ENCODE results near the gene TNK2. TPM values are rescaled to one million over a fixed set of nuclear protein-coding genes. Genes with fewer than 3 reads are reported as not detected.
"Not testable (repeated sequence)": the region's sequence is repeated elsewhere in the genome, so short reads cannot be mapped to it uniquely, and the experiment has no call there.

The TNK2 gene
- total RNA-seq, 2 donors from 2014 or later = 25.9 to 49.1 TPM

DNA sequence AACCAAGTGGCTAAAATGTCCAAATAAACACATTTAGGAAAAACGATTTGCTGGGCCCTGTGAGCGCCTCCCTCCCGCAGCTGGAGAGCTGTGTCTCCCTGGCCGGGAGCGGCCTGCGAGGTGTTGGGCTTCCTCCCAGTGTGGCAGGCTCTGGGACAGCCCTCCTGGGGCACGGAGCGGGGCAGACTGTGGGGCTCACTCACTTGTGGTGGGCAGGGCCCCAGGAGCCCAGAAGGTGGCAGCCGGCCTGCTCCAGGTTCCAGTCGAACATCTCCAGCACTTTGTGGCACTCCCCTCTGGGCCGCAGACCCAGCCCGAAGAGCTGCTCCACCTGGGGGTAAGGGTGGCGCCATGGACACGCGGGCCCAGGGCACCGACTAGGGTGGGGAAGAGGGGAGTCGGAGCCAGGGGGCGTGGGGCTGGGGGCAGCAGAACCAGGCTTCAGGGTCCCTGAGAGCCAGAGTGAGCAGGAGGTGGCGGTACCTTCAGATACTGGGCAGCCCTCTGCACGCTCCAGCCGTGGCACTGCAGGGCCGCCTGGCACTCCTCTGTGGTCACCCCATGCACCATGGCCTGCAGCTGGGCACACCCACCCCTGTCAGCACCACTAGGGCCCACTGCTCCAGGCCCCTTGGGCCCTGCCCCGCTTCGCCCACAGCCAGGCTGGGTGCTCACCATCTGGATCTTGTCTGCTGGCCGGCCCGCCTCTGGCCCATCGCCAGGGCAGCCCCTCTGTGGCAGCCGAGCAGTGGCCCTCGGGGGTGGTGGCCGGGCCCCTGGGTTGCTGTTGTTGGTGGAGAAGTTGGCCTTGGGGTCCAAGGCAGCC, 41.5 kb downstream of the TNK2 start:
- H3K4me1 ChIP-seq = no peaks in the 10 kb centered on the region
- no peaks in the 10 kb centered on the region for H3K9me3 ChIP-seq
- H3K36me3 ChIP-seq (replicated peaks in 1 of 2; ENCODE audit: insufficient read depth in 1 of 2, low read depth in 2 of 2) = no peaks in the 10 kb centered on the region
- no peaks in the 10 kb centered on the region for H3K27me3 ChIP-seq
- intact Hi-C loops (cut with DNase I) = loop anchor here (5.0 kb wide), 1 partner anchor 50 kb away; no protein-coding TSS in a partner anchor
- H3K27ac ChIP-seq = no peak overlapping the region
- no peak overlapping the region for H3K4me3 ChIP-seq
- TF ChIP-seq POLR2A (IDR thresholded peaks at IDR 0.05) = no peak
- TF ChIP-seq, protein P1, sequence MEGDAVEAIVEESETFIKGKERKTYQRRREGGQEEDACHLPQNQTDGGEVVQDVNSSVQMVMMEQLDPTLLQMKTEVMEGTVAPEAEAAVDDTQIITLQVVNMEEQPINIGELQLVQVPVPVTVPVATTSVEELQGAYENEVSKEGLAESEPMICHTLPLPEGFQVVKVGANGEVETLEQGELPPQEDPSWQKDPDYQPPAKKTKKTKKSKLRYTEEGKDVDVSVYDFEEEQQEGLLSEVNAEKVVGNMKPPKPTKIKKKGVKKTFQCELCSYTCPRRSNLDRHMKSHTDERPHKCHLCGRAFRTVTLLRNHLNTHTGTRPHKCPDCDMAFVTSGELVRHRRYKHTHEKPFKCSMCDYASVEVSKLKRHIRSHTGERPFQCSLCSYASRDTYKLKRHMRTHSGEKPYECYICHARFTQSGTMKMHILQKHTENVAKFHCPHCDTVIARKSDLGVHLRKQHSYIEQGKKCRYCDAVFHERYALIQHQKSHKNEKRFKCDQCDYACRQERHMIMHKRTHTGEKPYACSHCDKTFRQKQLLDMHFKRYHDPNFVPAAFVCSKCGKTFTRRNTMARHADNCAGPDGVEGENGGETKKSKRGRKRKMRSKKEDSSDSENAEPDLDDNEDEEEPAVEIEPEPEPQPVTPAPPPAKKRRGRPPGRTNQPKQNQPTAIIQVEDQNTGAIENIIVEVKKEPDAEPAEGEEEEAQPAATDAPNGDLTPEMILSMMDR (IDR thresholded peaks at IDR 0.05) = no peak
- 94% methylated on average over 9 to 26 of the region's 30 CpGs for WGBS, 2 donors
- DNase-seq (no peak), ATAC-seq (no peak)

DNA sequence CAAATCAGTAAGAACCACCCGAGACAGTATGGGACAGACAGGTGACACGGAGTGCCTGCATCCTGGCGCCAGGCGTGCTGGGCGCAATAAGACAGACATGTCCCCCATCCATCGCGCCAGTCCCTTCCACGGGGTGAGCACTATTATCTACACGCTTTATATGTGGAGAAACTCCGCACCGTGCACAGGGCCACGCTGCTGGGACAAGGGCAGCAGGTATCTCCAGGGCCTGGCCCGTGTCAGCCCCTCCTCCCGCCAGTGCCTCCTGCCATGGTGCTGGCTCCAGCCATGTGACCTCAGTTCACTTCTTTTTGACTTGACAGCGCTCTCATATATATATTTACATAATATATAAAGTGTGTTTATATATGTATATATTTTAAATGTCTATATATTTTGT, 42.6 kb downstream of the TNK2 start:
- intact Hi-C loops (cut with DNase I) = loop anchor here (5.0 kb wide), 1 partner anchor 52 kb away; no protein-coding TSS in a partner anchor
- DNase-seq (no peak), ATAC-seq (no peak)
- no peaks in the 10 kb centered on the region for H3K36me3 ChIP-seq (replicated peaks in 1 of 2; ENCODE audit: insufficient read depth in 1 of 2, low read depth in 2 of 2)
- TF ChIP-seq, protein P1 (IDR thresholded peaks at IDR 0.05) = no peak
- no peak for TF ChIP-seq POLR2A (IDR thresholded peaks at IDR 0.05)
- no peaks in the 10 kb centered on the region for H3K9me3 ChIP-seq
- H3K4me1 ChIP-seq = no peaks in the 10 kb centered on the region
- no peak overlapping the region for H3K27ac ChIP-seq
- H3K27me3 ChIP-seq = no peaks in the 10 kb centered on the region
- H3K4me3 ChIP-seq = no peak overlapping the region
- 89 to 95% methylated on average over 11 to 15 of the region's 15 CpGs for WGBS, 2 donors

- TF ChIP-seq, protein P1 (IDR thresholded peaks at IDR 0.05) = peak; percentile 79 to 92 (median 90)
- no peak for TF ChIP-seq POLR2A (IDR thresholded peaks at IDR 0.05)
- no peak overlapping the region for H3K27ac ChIP-seq
- H3K4me1 ChIP-seq = peaks cover 9% of the 10 kb centered on the region
- no peaks in the 10 kb centered on the region for H3K27me3 ChIP-seq
- H3K9me3 ChIP-seq = no peaks in the 10 kb centered on the region
- intact Hi-C loops (cut with DNase I) = no loop called here
- peak; percentile 86 to 91 (median 88) for DNase-seq
- ATAC-seq = peak; percentile 93
- no peak overlapping the region for H3K4me3 ChIP-seq
- 41 to 47% methylated on average over 25 to 30 of the region's 30 CpGs for WGBS, 2 donors
- H3K36me3 ChIP-seq (replicated peaks in 1 of 2; ENCODE audit: insufficient read depth in 1 of 2, low read depth in 2 of 2) = no peaks in the 10 kb centered on the region
These were observed 45.0 kb downstream of the TNK2 start for GRCh38 chr3:195863121-195864061.

DNA sequence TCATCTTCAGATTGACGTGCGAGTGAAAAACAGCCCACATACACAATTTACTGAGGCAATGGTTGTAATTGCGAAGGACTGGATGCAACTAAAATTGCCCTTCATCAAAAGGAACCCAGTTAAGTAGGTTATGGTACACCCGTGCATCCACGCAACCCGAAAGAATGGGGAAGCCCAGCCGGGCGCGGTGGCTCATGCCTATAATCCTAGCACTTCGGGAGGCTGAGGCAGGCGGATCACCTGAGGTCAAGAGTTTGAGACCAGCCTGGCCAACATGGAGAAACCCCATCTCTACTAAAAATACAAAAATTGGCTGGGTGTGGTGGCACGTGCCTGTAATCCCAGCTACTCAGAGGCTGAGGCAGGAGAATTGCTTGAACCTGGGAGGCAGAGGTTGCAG, 46.0 kb downstream of the TNK2 start:
- DNase-seq, ATAC-seq: not testable (repeated sequence)

GRCh38 chr3:195860456-195860855, 47.9 kb downstream of the TNK2 start:
- intact Hi-C loops (cut with DNase I) = no loop called here
- Histone ChIP-seq H3K36me3 (replicated peaks in 1 of 2; ENCODE audit: insufficient read depth in 1 of 2, low read depth in 2 of 2) (no peaks in the 10 kb centered on the region), H3K4me3 (no peak overlapping the region), H3K27ac (no peak overlapping the region), H3K4me1 (peaks cover 9% of the 10 kb centered on the region), H3K27me3 (no peaks in the 10 kb centered on the region), H3K9me3 (no peaks in the 10 kb centered on the region)
- DNase-seq (no peak), ATAC-seq (no peak)
- TF ChIP-seq, protein P1 (IDR thresholded peaks at IDR 0.05) = no peak
- no peak for TF ChIP-seq POLR2A (IDR thresholded peaks at IDR 0.05)
- WGBS, 2 donors = 32 to 38% methylated on average over 6 of the region's 6 CpGs

More for the DNA sequence above, 46.0 kb downstream of the TNK2 start:
- H3K4me3 ChIP-seq; H3K36me3 ChIP-seq (replicated peaks in 1 of 2; ENCODE audit: insufficient read depth in 1 of 2, low read depth in 2 of 2); H3K27me3 ChIP-seq; H3K27ac ChIP-seq; H3K4me1 ChIP-seq; H3K9me3 ChIP-seq; intact Hi-C loops (cut with DNase I): not testable (repeated sequence)
- 90 to 92% methylated on average over 3 to 12 of the region's 12 CpGs for WGBS, 2 donors

Measured in body of pancreas (tissue), 4 donors.